ENCODE data around the gene MYDGF.

The MYDGF gene

DNA sequence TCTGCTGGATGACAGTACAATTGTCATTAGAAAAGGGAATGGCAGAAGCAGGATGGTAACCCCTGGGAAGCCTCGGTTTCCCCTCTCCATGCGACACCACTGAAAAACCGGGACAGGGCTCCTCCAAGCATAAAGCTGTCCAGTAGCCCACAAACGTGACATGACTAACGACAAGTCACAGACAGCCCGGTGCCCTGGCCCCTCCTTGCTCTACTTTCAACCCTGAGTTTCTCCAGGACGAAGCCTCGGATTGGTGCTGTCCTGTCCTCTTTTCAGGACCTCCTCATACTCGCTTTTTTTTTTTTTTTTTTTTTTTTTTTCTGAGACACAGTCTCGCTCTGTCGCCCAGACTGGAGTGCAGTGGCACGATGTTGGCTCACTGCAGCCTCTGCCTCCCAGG, 37.2 kb upstream of the MYDGF start:
- H3K4me1 Mint-ChIP-seq (ENCODE audit: low read depth) = peaks cover 5% of the 10 kb centered on the region
- H3K9me3 Mint-ChIP-seq = no peaks in the 10 kb centered on the region
- H3K4me3 Mint-ChIP-seq = no peak overlapping the region
- peaks cover 21% of the 10 kb centered on the region for H3K36me3 Mint-ChIP-seq (ENCODE audit: low read depth)
- no peak overlapping the region for H3K27ac Mint-ChIP-seq
- no peaks in the 10 kb centered on the region for H3K27me3 Mint-ChIP-seq (ENCODE audit: low read depth)

- peaks cover 5% of the 10 kb centered on the region for H3K4me1 Mint-ChIP-seq (ENCODE audit: low read depth)
- no peaks in the 10 kb centered on the region for H3K27me3 Mint-ChIP-seq (ENCODE audit: low read depth)
- H3K36me3 Mint-ChIP-seq (ENCODE audit: low read depth) = peaks cover 25% of the 10 kb centered on the region
- H3K4me3 Mint-ChIP-seq = no peak overlapping the region
- H3K9me3 Mint-ChIP-seq = no peaks in the 10 kb centered on the region
- no peak overlapping the region for H3K27ac Mint-ChIP-seq
Measured at GRCh38 chr19:4705413-4706131, 35.4 kb upstream of the MYDGF start.

GRCh38 chr19:4704317-4704673, 34.2 kb upstream of the MYDGF start:
- Mint-ChIP-seq H3K4me3 (no peak overlapping the region), H3K27ac (no peak overlapping the region)

GRCh38 chr19:4703671-4704316, 33.7 kb upstream of the MYDGF start:
- peaks cover 23% of the 10 kb centered on the region for H3K36me3 Mint-ChIP-seq (ENCODE audit: low read depth)
- H3K4me3 Mint-ChIP-seq = no peak overlapping the region
- no peaks in the 10 kb centered on the region for H3K4me1 Mint-ChIP-seq (ENCODE audit: low read depth)
- H3K9me3 Mint-ChIP-seq = no peaks in the 10 kb centered on the region
- no peaks in the 10 kb centered on the region for H3K27me3 Mint-ChIP-seq (ENCODE audit: low read depth)
- no peak overlapping the region for H3K27ac Mint-ChIP-seq

More at GRCh38 chr19:4704317-4704673, 34.2 kb upstream of the MYDGF start:
- H3K9me3 Mint-ChIP-seq = no peaks in the 10 kb centered on the region
- H3K36me3 Mint-ChIP-seq (ENCODE audit: low read depth) = peaks cover 25% of the 10 kb centered on the region
- no peaks in the 10 kb centered on the region for H3K27me3 Mint-ChIP-seq (ENCODE audit: low read depth)
- peaks cover 3% of the 10 kb centered on the region for H3K4me1 Mint-ChIP-seq (ENCODE audit: low read depth)

- Mint-ChIP-seq H3K4me3 (no peak overlapping the region), H3K36me3 (ENCODE audit: low read depth) (peaks cover 23% of the 10 kb centered on the region), H3K4me1 (ENCODE audit: low read depth) (no peaks in the 10 kb centered on the region), H3K9me3 (no peaks in the 10 kb centered on the region), H3K27ac (no peak overlapping the region), H3K27me3 (ENCODE audit: low read depth) (no peaks in the 10 kb centered on the region)
Measured at GRCh38 chr19:4702764-4703163, 32.6 kb upstream of the MYDGF start.

DNA sequence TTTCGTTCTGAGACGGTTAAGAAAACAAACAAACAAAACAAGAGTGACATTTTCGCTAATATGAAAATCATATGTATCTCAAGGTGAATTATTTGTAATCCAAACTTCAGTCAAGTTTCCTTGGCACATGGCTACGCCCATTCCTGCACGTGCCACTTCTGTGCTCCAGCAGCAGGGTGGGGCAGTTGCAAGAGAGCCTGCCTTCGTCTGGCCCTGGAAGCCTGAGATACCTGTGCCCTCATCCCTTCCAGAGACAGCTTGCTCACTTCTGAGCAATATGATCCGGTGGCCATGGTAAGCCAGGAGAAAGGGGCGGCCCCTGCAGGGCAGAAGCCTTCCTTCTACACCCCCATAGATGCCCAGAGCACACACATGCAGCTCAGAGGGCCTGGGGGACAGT, 31.4 kb upstream of the MYDGF start:
- H3K27me3 Mint-ChIP-seq (ENCODE audit: low read depth) = no peaks in the 10 kb centered on the region
- H3K4me3 Mint-ChIP-seq = no peak overlapping the region
- H3K27ac Mint-ChIP-seq = no peak overlapping the region
- no peaks in the 10 kb centered on the region for H3K9me3 Mint-ChIP-seq
- H3K4me1 Mint-ChIP-seq (ENCODE audit: low read depth) = no peaks in the 10 kb centered on the region
- H3K36me3 Mint-ChIP-seq (ENCODE audit: low read depth) = peaks cover 23% of the 10 kb centered on the region

GRCh38 chr19:4700693-4700970, 30.5 kb upstream of the MYDGF start:
- H3K9me3 Mint-ChIP-seq = no peaks in the 10 kb centered on the region
- H3K4me3 Mint-ChIP-seq = no peak overlapping the region
- H3K27ac Mint-ChIP-seq = no peak overlapping the region
- H3K4me1 Mint-ChIP-seq (ENCODE audit: low read depth) = no peaks in the 10 kb centered on the region
- peaks cover 23% of the 10 kb centered on the region for H3K36me3 Mint-ChIP-seq (ENCODE audit: low read depth)
- H3K27me3 Mint-ChIP-seq (ENCODE audit: low read depth) = no peaks in the 10 kb centered on the region

DNA sequence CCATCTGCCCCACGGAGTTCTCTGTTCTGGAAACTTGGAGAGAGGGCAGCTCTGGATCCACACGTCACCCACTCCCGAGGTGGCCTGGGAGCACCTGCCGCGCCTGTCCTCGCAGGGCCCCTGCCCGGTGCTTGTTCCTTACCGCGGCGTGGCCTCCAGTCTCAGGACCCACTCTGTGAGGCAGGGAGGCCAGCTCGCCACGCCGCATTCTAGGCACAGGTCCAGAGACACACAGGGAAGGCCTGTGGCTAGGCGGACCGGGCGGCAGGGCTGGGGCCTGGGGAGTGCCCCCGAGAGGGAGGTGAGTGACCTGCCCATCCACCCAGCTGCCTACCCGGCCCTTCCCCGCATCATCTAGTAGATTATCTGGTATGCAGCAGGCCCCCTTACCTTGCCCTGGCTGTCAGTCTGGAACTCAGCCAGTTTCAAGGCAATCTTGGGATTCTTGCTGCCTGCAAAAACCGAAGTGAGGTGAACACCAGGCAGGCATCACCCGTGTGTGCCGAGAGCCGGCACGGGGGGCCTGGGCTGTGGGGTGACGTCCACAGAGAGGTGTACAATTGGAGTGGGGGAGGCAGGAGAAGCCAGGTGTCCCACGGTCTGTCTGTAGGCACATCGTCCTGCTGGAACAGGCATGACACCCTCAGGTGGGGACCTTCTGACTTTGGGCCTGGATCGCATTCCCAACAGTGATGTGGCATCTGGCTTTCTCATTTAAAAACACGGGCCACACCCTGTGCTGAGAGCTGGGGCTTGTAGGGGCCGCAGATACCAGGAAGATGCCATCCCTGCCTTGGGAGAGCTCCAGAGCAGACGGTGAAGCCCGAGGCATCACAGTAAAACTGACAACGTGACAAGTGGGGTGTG, 29.9 kb upstream of the MYDGF start:
- Mint-ChIP-seq H3K9me3 (no peaks in the 10 kb centered on the region), H3K4me1 (ENCODE audit: low read depth) (no peaks in the 10 kb centered on the region), H3K36me3 (ENCODE audit: low read depth) (peaks cover 20% of the 10 kb centered on the region), H3K27me3 (ENCODE audit: low read depth) (no peaks in the 10 kb centered on the region), H3K27ac (no peak overlapping the region), H3K4me3 (no peak overlapping the region)

DNA sequence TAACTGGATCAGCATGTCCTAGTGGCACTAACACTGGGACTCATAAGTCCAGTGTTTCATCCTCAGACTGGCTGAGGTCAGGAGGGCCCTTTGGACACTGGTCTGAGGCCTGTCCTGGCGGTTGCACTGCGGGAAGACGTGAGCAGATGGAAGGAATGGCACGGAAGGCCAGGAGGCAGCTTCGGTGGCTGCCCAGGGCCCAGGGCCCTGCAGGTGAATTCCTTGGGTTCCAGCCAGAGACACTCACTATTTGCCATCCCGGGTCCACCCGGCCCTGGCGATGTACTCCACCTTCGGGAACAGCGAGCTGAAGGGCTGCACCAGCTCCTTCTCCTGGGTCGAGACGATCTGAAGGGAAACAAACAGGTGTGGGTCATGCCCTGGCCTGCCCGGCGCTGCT, 27.2 kb upstream of the MYDGF start:
- H3K27me3 Mint-ChIP-seq (ENCODE audit: low read depth) = no peaks in the 10 kb centered on the region
- H3K4me3 Mint-ChIP-seq = no peak overlapping the region
- no peaks in the 10 kb centered on the region for H3K9me3 Mint-ChIP-seq
- no peak overlapping the region for H3K27ac Mint-ChIP-seq
- H3K36me3 Mint-ChIP-seq (ENCODE audit: low read depth) = peaks cover 22% of the 10 kb centered on the region
- no peaks in the 10 kb centered on the region for H3K4me1 Mint-ChIP-seq (ENCODE audit: low read depth)

GRCh38 chr19:4695224-4695731, 25.1 kb upstream of the MYDGF start:
- no peaks in the 10 kb centered on the region for H3K9me3 Mint-ChIP-seq
- H3K4me3 Mint-ChIP-seq = no peak overlapping the region
- H3K27me3 Mint-ChIP-seq (ENCODE audit: low read depth) = no peaks in the 10 kb centered on the region
- H3K36me3 Mint-ChIP-seq (ENCODE audit: low read depth) = peaks cover 21% of the 10 kb centered on the region
- H3K4me1 Mint-ChIP-seq (ENCODE audit: low read depth) = no peaks in the 10 kb centered on the region
- H3K27ac Mint-ChIP-seq = no peak overlapping the region

GRCh38 chr19:4694211-4694987, 24.3 kb upstream of the MYDGF start:
- Mint-ChIP-seq H3K9me3 (no peaks in the 10 kb centered on the region), H3K27ac (no peak overlapping the region), H3K36me3 (ENCODE audit: low read depth) (peaks cover 21% of the 10 kb centered on the region), H3K4me1 (ENCODE audit: low read depth) (no peaks in the 10 kb centered on the region), H3K27me3 (ENCODE audit: low read depth) (no peaks in the 10 kb centered on the region), H3K4me3 (no peak overlapping the region)

DNA sequence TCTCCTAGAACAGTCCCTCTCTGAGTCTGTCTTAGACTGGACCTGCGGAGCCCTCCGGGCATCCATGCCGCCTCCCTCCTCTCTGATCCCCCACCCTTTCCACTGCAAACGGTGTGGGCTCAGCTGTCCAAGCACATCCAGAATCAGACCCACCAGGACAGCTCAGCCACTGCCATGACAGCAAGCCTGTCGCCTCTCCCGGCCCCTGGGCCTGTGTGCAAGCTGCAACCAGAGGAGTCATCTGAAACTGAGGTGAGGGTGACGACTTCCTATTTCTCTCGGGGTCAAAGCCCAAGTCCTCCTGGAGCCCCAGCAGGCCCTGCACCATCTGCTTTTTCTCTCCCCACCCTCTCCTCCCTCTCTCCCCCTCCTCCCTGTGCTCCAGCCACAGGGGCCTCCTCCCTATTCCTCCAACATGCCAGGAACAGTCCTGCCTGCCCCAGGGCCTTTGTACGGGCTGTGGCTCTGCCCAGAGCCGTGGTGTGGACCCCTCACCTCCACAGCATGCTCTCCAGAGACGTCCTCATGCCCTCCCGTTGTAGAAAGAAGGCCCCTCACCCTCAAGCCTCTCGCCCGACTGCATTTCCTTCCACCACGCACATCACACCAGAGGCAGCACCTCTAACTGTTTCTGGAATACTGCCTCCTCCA, 23.5 kb upstream of the MYDGF start:
- no peak overlapping the region for H3K27ac Mint-ChIP-seq

DNA sequence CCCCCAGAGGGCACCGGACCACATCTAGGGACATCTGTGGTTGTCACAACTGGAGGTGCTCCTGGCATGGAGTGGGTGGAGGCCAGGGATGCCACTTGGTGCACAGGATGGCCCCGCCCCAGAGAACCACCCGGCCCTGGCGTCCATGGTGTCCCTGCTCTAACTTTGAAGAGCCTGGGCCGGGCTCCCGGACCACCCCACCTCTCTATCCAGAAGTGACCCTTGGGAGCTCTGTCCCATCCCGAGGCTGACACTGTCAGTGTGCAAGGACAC, 22.9 kb upstream of the MYDGF start:
- Mint-ChIP-seq H3K4me1 (ENCODE audit: low read depth) (no peaks in the 10 kb centered on the region), H3K36me3 (ENCODE audit: low read depth) (peaks cover 20% of the 10 kb centered on the region), H3K4me3 (no peak overlapping the region), H3K27me3 (ENCODE audit: low read depth) (no peaks in the 10 kb centered on the region), H3K9me3 (no peaks in the 10 kb centered on the region), H3K27ac (no peak overlapping the region)

More for the DNA sequence above, 23.5 kb upstream of the MYDGF start:
- Mint-ChIP-seq H3K9me3 (no peaks in the 10 kb centered on the region), H3K36me3 (ENCODE audit: low read depth) (peaks cover 20% of the 10 kb centered on the region), H3K4me3 (no peak overlapping the region), H3K4me1 (ENCODE audit: low read depth) (no peaks in the 10 kb centered on the region), H3K27me3 (ENCODE audit: low read depth) (no peaks in the 10 kb centered on the region)
